NT2/D1 (cell line): Measurements from ENCODE around the gene NPHS1.

Experiments
- YY1 ChIP-seq: IDR thresholded peaks from 2 replicates; pipeline ENCODE4 v1.6.1; 2011; ENCODE audit not compliant: insufficient read length, insufficient read depth
- ZNF274 ChIP-seq: IDR thresholded peaks from 2 replicates; pipeline ENCODE4 v1.6.1; 2011; ENCODE audit warnings: mild to moderate bottlenecking, low read depth, low read length

DNA sequence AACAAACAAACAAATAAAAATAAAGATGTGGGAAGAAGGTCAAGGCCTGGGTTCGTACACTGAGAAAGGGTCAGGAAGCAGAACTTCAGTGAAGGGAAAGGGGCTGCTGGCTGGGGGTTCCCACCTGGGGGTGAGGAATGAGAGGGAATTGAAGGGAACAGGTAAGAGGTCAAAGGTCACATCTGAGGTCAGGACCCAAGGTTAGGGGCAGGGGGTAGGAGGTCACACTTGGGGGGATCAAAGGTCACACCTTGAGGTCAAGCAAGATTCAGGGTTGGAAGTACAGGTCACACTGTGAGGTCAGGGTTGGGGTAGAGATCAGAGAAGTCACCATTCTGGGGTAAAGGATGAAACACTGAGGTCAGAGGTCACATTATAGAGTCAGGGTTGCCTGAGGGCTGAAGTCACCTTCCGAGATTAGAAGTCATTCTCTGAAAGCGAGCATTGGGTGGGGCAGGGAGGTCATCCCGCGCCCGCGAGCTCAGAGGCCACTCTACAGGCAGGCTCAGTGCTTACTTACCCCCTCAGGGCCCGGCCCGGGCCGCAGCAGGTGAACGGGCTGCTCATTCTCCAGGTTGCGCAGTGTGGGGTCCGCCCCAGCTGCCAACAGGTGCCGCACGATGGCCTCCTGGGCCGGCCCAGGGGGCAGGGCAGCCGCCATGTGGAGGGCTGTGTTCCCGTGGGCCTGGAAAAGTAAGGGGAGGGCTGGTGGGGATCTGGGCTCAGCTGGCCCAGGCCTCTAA lies 37.2 kb upstream of the NPHS1 start:
- TF ChIP-seq ZNF274 (no peak), YY1 (no peak)
